HUES48 (cell line): Measurements from ENCODE around the gene OR10H4.
"Not testable (repeated sequence)": the region's sequence is repeated elsewhere in the genome, so short reads cannot be mapped to it uniquely, and the experiment has no call there.

Experiments used
- H3K27ac ChIP-seq: one replicate; pipeline ENCODE4 v1.7.0; 2013; ENCODE audit warnings: low read depth, low read length, inconsistent platforms
- H3K27me3 ChIP-seq: 2 replicates; pipeline ENCODE4 v1.6.1; 2013; ENCODE audit warnings: mild to moderate bottlenecking, low read length; ENCODE audit not compliant: control insufficient read depth, insufficient read depth
- H3K36me3 ChIP-seq: 2 replicates; pipeline ENCODE4 v1.6.1; 2013; ENCODE audit warnings: low read length; ENCODE audit not compliant: control insufficient read depth, insufficient read depth
- H3K4me1 ChIP-seq: 2 replicates; pipeline ENCODE4 v1.6.1; 2013; ENCODE audit warnings: mild to moderate bottlenecking, low read length; ENCODE audit not compliant: control insufficient read depth, insufficient read depth
- H3K4me3 ChIP-seq: 2 replicates; pipeline ENCODE4 v1.5.1; 2013; ENCODE audit warnings: mild to moderate bottlenecking, low read depth, low read length
- H3K9ac ChIP-seq: 2 replicates; pipeline ENCODE4 v1.6.1; 2013; ENCODE audit warnings: mild to moderate bottlenecking, low read depth, low read length, moderate library complexity
- H3K9me3 ChIP-seq: 2 replicates; pipeline ENCODE4 v1.6.1; 2013; ENCODE audit warnings: low read length; ENCODE audit not compliant: control insufficient read depth, insufficient read depth

Gene OR10H4

GRCh38 chr19:15948223-15949058 lies at the start of gene OR10H4:
Gene OR10H4 (plus strand): TSS chr19:15949008. CDS start chr19:15949008, 0 bp downstream.
- peaks cover 97% of the 10 kb centered on the region for H3K9me3 ChIP-seq
- no peaks in the 10 kb centered on the region for H3K4me1 ChIP-seq

GRCh38 chr19:15899561-15899960 lies 49.2 kb upstream of the OR10H4 start:
- not testable (repeated sequence) for H3K27me3 ChIP-seq, H3K9ac ChIP-seq, H3K4me3 ChIP-seq, H3K27ac ChIP-seq, H3K36me3 ChIP-seq, H3K4me1 ChIP-seq
- H3K9me3 ChIP-seq, result peaks cover 69% of the 10 kb centered on the region

More at GRCh38 chr19:15948223-15949058, at the start of gene OR10H4:
- Histone ChIP-seq H3K27ac (no peak within 1 kb of the TSS), H3K27me3 (no peaks in the 10 kb centered on the region), H3K4me3 (no peak within 1 kb of the TSS), H3K9ac (no peak within 1 kb of the TSS), H3K36me3 (no peaks in the 10 kb centered on the region)

GRCh38 chr19:15900032-15900431 lies 48.8 kb upstream of the OR10H4 start:
- not testable (repeated sequence) for H3K4me1 ChIP-seq, H3K9ac ChIP-seq, H3K4me3 ChIP-seq, H3K27ac ChIP-seq, H3K36me3 ChIP-seq, H3K27me3 ChIP-seq
- H3K9me3 ChIP-seq, result peaks cover 69% of the 10 kb centered on the region

- H3K4me3 ChIP-seq, result no peak overlapping the region
- H3K27ac ChIP-seq, result no peak overlapping the region
- H3K9me3 ChIP-seq, result peaks cover 68% of the 10 kb centered on the region
- H3K36me3 ChIP-seq, result no peaks in the 10 kb centered on the region
- H3K27me3 ChIP-seq, result no peaks in the 10 kb centered on the region
- no peak overlapping the region for H3K9ac ChIP-seq
- no peaks in the 10 kb centered on the region for H3K4me1 ChIP-seq
Measured at GRCh38 chr19:15900504-15900903, 48.3 kb upstream of the OR10H4 start.

- Histone ChIP-seq H3K4me3 (no peak overlapping the region), H3K9ac (no peak overlapping the region), H3K4me1 (no peaks in the 10 kb centered on the region), H3K27ac (no peak overlapping the region), H3K36me3 (no peaks in the 10 kb centered on the region), H3K9me3 (peaks cover 67% of the 10 kb centered on the region), H3K27me3 (no peaks in the 10 kb centered on the region)
Measured at GRCh38 chr19:15902254-15902653, 46.6 kb upstream of the OR10H4 start.

- not testable (repeated sequence) for H3K36me3 ChIP-seq, H3K9ac ChIP-seq, H3K27me3 ChIP-seq, H3K27ac ChIP-seq, H3K4me3 ChIP-seq, H3K4me1 ChIP-seq
- H3K9me3 ChIP-seq, result peaks cover 66% of the 10 kb centered on the region
Measured at GRCh38 chr19:15902898-15903297, 45.9 kb upstream of the OR10H4 start.

GRCh38 chr19:15905026-15905425 lies 43.8 kb upstream of the OR10H4 start:
- Histone ChIP-seq H3K4me1 (no peaks in the 10 kb centered on the region), H3K4me3 (no peak overlapping the region; the same call in 1 of the 2 replicates), H3K9me3 (peaks cover 75% of the 10 kb centered on the region), H3K9ac (no peak overlapping the region), H3K27ac (no peak overlapping the region), H3K36me3 (no peaks in the 10 kb centered on the region), H3K27me3 (no peaks in the 10 kb centered on the region)

- no peaks in the 10 kb centered on the region for H3K4me1 ChIP-seq
- H3K27me3 ChIP-seq, result no peaks in the 10 kb centered on the region
- H3K27ac ChIP-seq, result no peak overlapping the region
- H3K9me3 ChIP-seq, result peaks cover 82% of the 10 kb centered on the region
- H3K9ac ChIP-seq, result no peak overlapping the region
- H3K4me3 ChIP-seq, result no peak overlapping the region
- no peaks in the 10 kb centered on the region for H3K36me3 ChIP-seq
Measured at GRCh38 chr19:15911599-15912235, 37.1 kb upstream of the OR10H4 start.

GRCh38 chr19:15913384-15913783 lies 35.4 kb upstream of the OR10H4 start:
- H3K27ac ChIP-seq, result no peak overlapping the region
- no peaks in the 10 kb centered on the region for H3K4me1 ChIP-seq
- H3K36me3 ChIP-seq, result no peaks in the 10 kb centered on the region
- H3K9me3 ChIP-seq, result peaks cover 82% of the 10 kb centered on the region
- no peak overlapping the region for H3K4me3 ChIP-seq
- no peak overlapping the region for H3K9ac ChIP-seq
- no peaks in the 10 kb centered on the region for H3K27me3 ChIP-seq

GRCh38 chr19:15913830-15914229 lies 35.0 kb upstream of the OR10H4 start:
- no peaks in the 10 kb centered on the region for H3K4me1 ChIP-seq
- H3K36me3 ChIP-seq, result no peaks in the 10 kb centered on the region
- H3K9me3 ChIP-seq, result peaks cover 82% of the 10 kb centered on the region
- no peaks in the 10 kb centered on the region for H3K27me3 ChIP-seq
- H3K27ac ChIP-seq, result no peak overlapping the region
- no peak overlapping the region for H3K9ac ChIP-seq
- no peak overlapping the region for H3K4me3 ChIP-seq

GRCh38 chr19:15915109-15915508 lies 33.7 kb upstream of the OR10H4 start:
- no peak overlapping the region for H3K27ac ChIP-seq
- H3K9ac ChIP-seq, result no peak overlapping the region
- no peak overlapping the region for H3K4me3 ChIP-seq
- no peaks in the 10 kb centered on the region for H3K36me3 ChIP-seq
- no peaks in the 10 kb centered on the region for H3K27me3 ChIP-seq
- H3K9me3 ChIP-seq, result peaks cover 83% of the 10 kb centered on the region
- no peaks in the 10 kb centered on the region for H3K4me1 ChIP-seq
